Right lobe of liver (tissue), 4 donors: Measurements from ENCODE around the gene FAM83B.

ENCODE experiments used
- POLR2A ChIP-seq: fragments of 450-650 bp; IDR thresholded peaks from one replicate; pipeline ENCODE4 v1.6.1; 2017; ENCODE audit warnings: antibody characterized with exemption, mild to moderate bottlenecking
- TF ChIP-seq, protein P1 (sequence below), 4 donors: fragments of 200-600 bp in 3 of 4; fragments of 450-650 bp in 1 of 4; IDR thresholded peaks; one replicate each; pipeline versions ENCODE4 v1.5.1 to v1.8.0; 2016 to 2022; ENCODE audit warnings: antibody characterized with exemption in 4 of 4, mild to moderate bottlenecking in 2 of 4
- donor health status: DM: no; HTN: no; CAD: no.
- donor health status: DM: no; HTN: no; CAD: no.
- donor health status: DM: no; HTN: yes; CAD: no.

DNA sequence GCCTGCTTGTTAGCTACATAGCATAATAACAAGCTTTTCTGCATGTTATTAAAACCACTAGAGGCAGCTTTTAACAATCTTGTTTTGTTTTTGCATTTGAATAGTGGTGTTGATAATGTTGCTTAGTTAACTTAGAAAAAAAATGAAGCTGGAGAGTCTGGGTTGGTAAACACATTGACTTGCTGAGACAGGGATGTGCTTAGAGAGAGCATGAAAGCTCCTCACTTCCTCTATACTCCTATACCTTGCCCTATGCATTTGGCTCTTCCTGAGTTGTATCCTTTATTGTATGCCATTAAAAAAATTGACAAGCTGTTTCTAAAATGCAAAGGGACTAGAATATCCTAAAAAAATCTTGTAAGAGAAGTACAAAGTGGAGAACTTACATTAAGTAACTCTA is 13.6 kb downstream of the FAM83B start:
- TF ChIP-seq, protein P1, sequence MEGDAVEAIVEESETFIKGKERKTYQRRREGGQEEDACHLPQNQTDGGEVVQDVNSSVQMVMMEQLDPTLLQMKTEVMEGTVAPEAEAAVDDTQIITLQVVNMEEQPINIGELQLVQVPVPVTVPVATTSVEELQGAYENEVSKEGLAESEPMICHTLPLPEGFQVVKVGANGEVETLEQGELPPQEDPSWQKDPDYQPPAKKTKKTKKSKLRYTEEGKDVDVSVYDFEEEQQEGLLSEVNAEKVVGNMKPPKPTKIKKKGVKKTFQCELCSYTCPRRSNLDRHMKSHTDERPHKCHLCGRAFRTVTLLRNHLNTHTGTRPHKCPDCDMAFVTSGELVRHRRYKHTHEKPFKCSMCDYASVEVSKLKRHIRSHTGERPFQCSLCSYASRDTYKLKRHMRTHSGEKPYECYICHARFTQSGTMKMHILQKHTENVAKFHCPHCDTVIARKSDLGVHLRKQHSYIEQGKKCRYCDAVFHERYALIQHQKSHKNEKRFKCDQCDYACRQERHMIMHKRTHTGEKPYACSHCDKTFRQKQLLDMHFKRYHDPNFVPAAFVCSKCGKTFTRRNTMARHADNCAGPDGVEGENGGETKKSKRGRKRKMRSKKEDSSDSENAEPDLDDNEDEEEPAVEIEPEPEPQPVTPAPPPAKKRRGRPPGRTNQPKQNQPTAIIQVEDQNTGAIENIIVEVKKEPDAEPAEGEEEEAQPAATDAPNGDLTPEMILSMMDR (IDR thresholded peaks at IDR 0.05): no peak
- no peak for TF ChIP-seq POLR2A
